H9 (cell line): ENCODE data around the gene SLC37A2. TPM values are rescaled to one million over a fixed set of nuclear protein-coding genes. Genes with fewer than 3 reads are reported as not detected.

ENCODE experiments used
- DNase-seq: peaks from one replicate; pipeline ENCODE4 v3.0.0-alpha.2; 2017
- H2AFZ ChIP-seq: one replicate; pipeline ENCODE4 v1.6.1; 2013; ENCODE audit warnings: mild to moderate bottlenecking, low read length, control low read depth, moderate library complexity
- H2AK5ac ChIP-seq: 2 replicates; pipeline ENCODE4 v1.6.1; 2013; ENCODE audit warnings: low read length, control low read depth, mixed read lengths; ENCODE audit not compliant: insufficient read length
- H2BK120ac ChIP-seq: one replicate; pipeline ENCODE4 v1.6.1; 2013; ENCODE audit warnings: low read depth, mild to moderate bottlenecking, low read length, control low read depth, inconsistent platforms; ENCODE audit not compliant: poor library complexity, severe bottlenecking
- H2BK12ac ChIP-seq: 2 replicates; pipeline ENCODE4 v1.6.1; 2013; ENCODE audit warnings: low read length, control low read depth, mixed read lengths, low read depth; ENCODE audit not compliant: insufficient read length
- H2BK15ac ChIP-seq: 2 replicates; pipeline ENCODE4 v1.6.1; 2013; ENCODE audit warnings: low read depth, low read length, control low read depth
- H2BK20ac ChIP-seq: one replicate; pipeline ENCODE4 v1.6.1; 2013; ENCODE audit warnings: low read depth, mild to moderate bottlenecking, low read length, control low read depth, inconsistent platforms; ENCODE audit not compliant: poor library complexity, severe bottlenecking
- H2BK5ac ChIP-seq: 2 replicates; pipeline ENCODE4 v1.6.1; 2013; ENCODE audit warnings: low read length, control low read depth, mixed read lengths; ENCODE audit not compliant: insufficient read length
- H3K14ac ChIP-seq: 2 replicates; pipeline ENCODE4 v1.6.1; 2013; ENCODE audit warnings: low read length, control low read depth; ENCODE audit not compliant: insufficient read depth
- H3K18ac ChIP-seq: 2 replicates; pipeline ENCODE4 v1.6.1; 2013; ENCODE audit warnings: low read depth, mild to moderate bottlenecking, mixed read lengths, low read length, control low read depth; ENCODE audit not compliant: insufficient read length
- H3K23ac ChIP-seq: 2 replicates; pipeline ENCODE4 v1.6.1; 2013; ENCODE audit warnings: low read length, control low read depth, mixed read lengths, low read depth; ENCODE audit not compliant: insufficient read length
- H3K23me2 ChIP-seq: 2 replicates; pipeline ENCODE4 v1.6.1; 2013; ENCODE audit warnings: low read depth, mild to moderate bottlenecking, mixed read lengths, low read length, control low read depth; ENCODE audit not compliant: insufficient read length, poor library complexity, severe bottlenecking
- H3K27ac ChIP-seq: 2 replicates; pipeline ENCODE4 v1.5.1; 2013; ENCODE audit warnings: low read length, control low read depth, mixed read lengths, low read depth; ENCODE audit not compliant: insufficient read length
- H3K27me3 ChIP-seq: 2 replicates; pipeline ENCODE4 v1.6.1; 2013; ENCODE audit warnings: low read length, control low read depth, inconsistent platforms; ENCODE audit not compliant: insufficient read depth
- H3K4ac ChIP-seq: 2 replicates; pipeline ENCODE4 v1.6.1; 2013; ENCODE audit warnings: low read depth, mild to moderate bottlenecking, control low read depth, inconsistent platforms, low read length, moderate library complexity
- H3K4me1 ChIP-seq: 2 replicates; pipeline ENCODE4 v1.6.1; 2013; ENCODE audit warnings: low read length, control low read depth, inconsistent platforms; ENCODE audit not compliant: insufficient read depth
- H3K4me2 ChIP-seq: 2 replicates; pipeline ENCODE4 v1.6.1; 2013; ENCODE audit warnings: low read length, control low read depth, mixed read lengths; ENCODE audit not compliant: insufficient read length, insufficient read depth
- H3K56ac ChIP-seq: 2 replicates; pipeline ENCODE4 v1.6.1; 2013; ENCODE audit warnings: low read depth, mild to moderate bottlenecking, mixed read lengths, low read length, control low read depth; ENCODE audit not compliant: insufficient read length
- H3K79me1 ChIP-seq: 2 replicates; pipeline ENCODE4 v1.6.1; 2013; ENCODE audit warnings: low read depth, mild to moderate bottlenecking, moderate library complexity, low read length, control low read depth, inconsistent platforms; ENCODE audit not compliant: insufficient read depth, poor library complexity, severe bottlenecking
- H3K79me2 ChIP-seq: 2 replicates; pipeline ENCODE4 v1.6.1; 2013; ENCODE audit warnings: low read length, control low read depth, inconsistent platforms; ENCODE audit not compliant: insufficient read depth
- H3K9ac ChIP-seq: 2 replicates; pipeline ENCODE4 v1.6.1; 2013; ENCODE audit warnings: low read length, control low read depth, mixed read lengths; ENCODE audit not compliant: insufficient read length; ENCODE audit errors: extremely low read depth
- H3K9me3 ChIP-seq: one replicate; pipeline ENCODE4 v1.6.1; 2013; ENCODE audit warnings: low read depth, low read length, inconsistent platforms; ENCODE audit not compliant: control insufficient read depth
- H3T11ph ChIP-seq: one replicate; pipeline ENCODE4 v1.6.1; 2013; ENCODE audit warnings: mild to moderate bottlenecking, low read length, control low read depth, inconsistent platforms
- H4K20me1 ChIP-seq: one replicate; pipeline ENCODE4 v1.6.1; 2013; ENCODE audit not compliant: control insufficient read depth, insufficient read length, insufficient read depth
- H4K5ac ChIP-seq: 2 replicates; pipeline ENCODE4 v1.6.1; 2013; ENCODE audit warnings: low read depth, mild to moderate bottlenecking, mixed read lengths, low read length, control low read depth; ENCODE audit not compliant: insufficient read length
- H4K8ac ChIP-seq: replicated peaks from 2 replicates; pipeline ENCODE4 v1.6.1; 2013; ENCODE audit warnings: low read length, control low read depth, mixed read lengths, low read depth; ENCODE audit not compliant: insufficient read length
- H4K91ac ChIP-seq: 2 replicates; pipeline ENCODE4 v1.6.1; 2013; ENCODE audit warnings: low read depth, mild to moderate bottlenecking, moderate library complexity, mixed read lengths, low read length, control low read depth; ENCODE audit not compliant: insufficient read length
- H3K27ac Mint-ChIP-seq, 3 experiments: 2 replicates in 2 of 3; 3 replicates in 1 of 3; pipeline ENCODE4 v1.8.0; 2020 to 2021; ENCODE audit warnings: mixed read lengths in 3 of 3, mild to moderate bottlenecking in 1 of 3, moderate library complexity in 1 of 3
- H3K27me3 Mint-ChIP-seq: 2 replicates; pipeline ENCODE4 v1.8.0; 2021; ENCODE audit warnings: low read depth, mild to moderate bottlenecking, moderate library complexity, mixed read lengths
- H3K36me3 Mint-ChIP-seq, 3 experiments: 2 replicates in 2 of 3; 3 replicates in 1 of 3; pipeline ENCODE4 v1.8.0; 2020 to 2021; ENCODE audit warnings: low read depth in 3 of 3, mixed read lengths in 3 of 3; ENCODE audit not compliant: insufficient read depth in 1 of 3
- H3K4me1 Mint-ChIP-seq, 2 experiments: 2 replicates each; pipeline ENCODE4 v1.8.0; 2020; ENCODE audit warnings: mixed read lengths in 2 of 2
- H3K4me3 Mint-ChIP-seq, 2 experiments: 2 replicates in 1 of 2; 3 replicates in 1 of 2; pipeline ENCODE4 v1.8.0; 2020 to 2021; ENCODE audit warnings: mild to moderate bottlenecking in 2 of 2, mixed read lengths in 2 of 2, moderate library complexity in 1 of 2
- H3K9me3 Mint-ChIP-seq, 2 experiments: 2 replicates in 1 of 2; 3 replicates in 1 of 2; pipeline ENCODE4 v1.8.0; 2020; ENCODE audit warnings: mild to moderate bottlenecking in 2 of 2, mixed read lengths in 2 of 2, moderate library complexity in 1 of 2
- WGBS: extraction: QIAGEN DNeasy Blood & Tissue Kit; methylation state at CpG from one replicate; pipeline ENCODE4 v1.1.7; 2013; ENCODE audit warnings: missing lambda C conversion rate, low lambda C conversion rate, mixed read lengths; ENCODE audit not compliant: insufficient read length; ENCODE audit errors: extremely low coverage; 5-methylcytosine and 5-hydroxymethylcytosine counted together
- total RNA-seq: library from RNA; stranded (reverse); gene quantifications from 2 replicates; pipeline ENCODE4 v1.2.1, GENCODE V29; 2021
- TF ChIP-seq, protein P1 (sequence below): fragments of 200-600 bp; sonication (generic); conservative IDR thresholded peaks from 3 replicates; pipeline ENCODE4 v1.8.0; 2021; ENCODE audit warnings: antibody characterized with exemption, mild to moderate bottlenecking

The SLC37A2 gene
- total RNA-seq, 1 experiment from 2014 or later = 1.2 TPM

- H3K27ac ChIP-seq = no peak overlapping the region
- no peak overlapping the region for H3K4ac ChIP-seq
- peaks cover 16 to 22% of the 10 kb centered on the region in 2 experiments for H3K4me1 Mint-ChIP-seq
- no peak overlapping the region for H2BK15ac ChIP-seq
- H2BK20ac ChIP-seq = no peak overlapping the region
- H4K20me1 ChIP-seq = no peaks in the 10 kb centered on the region
- no peak overlapping the region for H4K8ac ChIP-seq
- H3K18ac ChIP-seq = no peak overlapping the region
- H3K4me3 Mint-ChIP-seq = no peak overlapping the region
- no peak overlapping the region for H3K4me2 ChIP-seq
- H3K56ac ChIP-seq = no peak overlapping the region
- H3K79me1 ChIP-seq = no peaks in the 10 kb centered on the region
- H3K23me2 ChIP-seq = no peaks in the 10 kb centered on the region
- no peak for DNase-seq
- no peak overlapping the region for H3T11ph ChIP-seq
- no peak overlapping the region; the same call in 1 of the 2 replicates for H3K14ac ChIP-seq
- WGBS = no CpG with 5 or more reads among the region's 6 CpGs
- H2AFZ ChIP-seq = no peak overlapping the region
- peaks cover 13% of the 10 kb centered on the region for H3K27me3 Mint-ChIP-seq
- no peaks in the 10 kb centered on the region for H3K9me3 ChIP-seq
- no peak overlapping the region for H4K5ac ChIP-seq
- no peak overlapping the region for H2AK5ac ChIP-seq
- H2BK120ac ChIP-seq = no peak overlapping the region
- no peak overlapping the region for H2BK5ac ChIP-seq
- no peak overlapping the region for H3K9ac ChIP-seq
- H4K91ac ChIP-seq = no peak overlapping the region
- H3K79me2 ChIP-seq = no peaks in the 10 kb centered on the region
- H3K23ac ChIP-seq = no peak overlapping the region
- H3K27me3 ChIP-seq = no peaks in the 10 kb centered on the region
- TF ChIP-seq, protein P1, sequence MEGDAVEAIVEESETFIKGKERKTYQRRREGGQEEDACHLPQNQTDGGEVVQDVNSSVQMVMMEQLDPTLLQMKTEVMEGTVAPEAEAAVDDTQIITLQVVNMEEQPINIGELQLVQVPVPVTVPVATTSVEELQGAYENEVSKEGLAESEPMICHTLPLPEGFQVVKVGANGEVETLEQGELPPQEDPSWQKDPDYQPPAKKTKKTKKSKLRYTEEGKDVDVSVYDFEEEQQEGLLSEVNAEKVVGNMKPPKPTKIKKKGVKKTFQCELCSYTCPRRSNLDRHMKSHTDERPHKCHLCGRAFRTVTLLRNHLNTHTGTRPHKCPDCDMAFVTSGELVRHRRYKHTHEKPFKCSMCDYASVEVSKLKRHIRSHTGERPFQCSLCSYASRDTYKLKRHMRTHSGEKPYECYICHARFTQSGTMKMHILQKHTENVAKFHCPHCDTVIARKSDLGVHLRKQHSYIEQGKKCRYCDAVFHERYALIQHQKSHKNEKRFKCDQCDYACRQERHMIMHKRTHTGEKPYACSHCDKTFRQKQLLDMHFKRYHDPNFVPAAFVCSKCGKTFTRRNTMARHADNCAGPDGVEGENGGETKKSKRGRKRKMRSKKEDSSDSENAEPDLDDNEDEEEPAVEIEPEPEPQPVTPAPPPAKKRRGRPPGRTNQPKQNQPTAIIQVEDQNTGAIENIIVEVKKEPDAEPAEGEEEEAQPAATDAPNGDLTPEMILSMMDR = no peak
- H3K9me3 Mint-ChIP-seq = no peaks in the 10 kb centered on the region
- H3K27ac Mint-ChIP-seq = no peak overlapping the region
- no peaks in the 10 kb centered on the region for H3K4me1 ChIP-seq
- no peaks in the 10 kb centered on the region for H3K36me3 Mint-ChIP-seq
- no peak overlapping the region for H2BK12ac ChIP-seq
Measured at GRCh38 chr11:125071846-125072217, 8.7 kb downstream of the SLC37A2 start.
